Breast epithelium (tissue), 4 donors: ENCODE results near the gene INSIG1. TPM values are rescaled to one million over a fixed set of nuclear protein-coding genes. Genes with fewer than 3 reads are reported as not detected.

Experiments
- DNase-seq, 2 donors: peaks; one replicate each; pipeline ENCODE4 v3.0.0-alpha.2; 2019; ENCODE audit warnings: low spot score in 2 of 2
- H3K27ac ChIP-seq, 2 donors: fragments of 200-600 bp; sonication (generic) in 1 of 2; one replicate each; pipeline ENCODE4 v1.5.1; 2016 to 2019; ENCODE audit warnings: mild to moderate bottlenecking in 1 of 2
- H3K27me3 ChIP-seq, 2 donors: fragments of 200-600 bp; sonication (generic) in 1 of 2; one replicate each; pipeline versions ENCODE4 v1.5.1 to v1.6.0; 2017 to 2019; ENCODE audit warnings: control low read depth in 1 of 2, mild to moderate bottlenecking in 1 of 2
- H3K36me3 ChIP-seq: fragments of 200-600 bp; one replicate; pipeline ENCODE4 v1.5.1; 2019
- H3K4me1 ChIP-seq, 2 donors: fragments of 200-600 bp; sonication (generic); one replicate each; pipeline ENCODE4 v1.5.1; 2016 to 2019; ENCODE audit warnings: control low read depth in 1 of 2
- H3K4me3 ChIP-seq, 3 donors: fragments of 200-600 bp; sonication (generic); 1 replicate in 2 of 3; 2 replicates in 1 of 3; pipeline ENCODE4 v1.5.1; 2016 to 2019; ENCODE audit warnings: mild to moderate bottlenecking in 3 of 3, moderate library complexity in 2 of 3
- H3K9me3 ChIP-seq, 2 donors: fragments of 200-600 bp; sonication (generic) in 1 of 2; one replicate each; pipeline ENCODE4 v1.5.1; 2016 to 2019; ENCODE audit warnings: control low read depth in 1 of 2
- CTCF ChIP-seq, 3 donors: fragments of 450-650 bp; IDR thresholded peaks; one replicate each; pipeline ENCODE4 v1.5.1; 2016 to 2017; ENCODE audit warnings: antibody characterized with exemption in 3 of 3, mild to moderate bottlenecking in 3 of 3, moderate library complexity in 3 of 3
- POLR2A ChIP-seq: fragments of 450-650 bp; IDR thresholded peaks from one replicate; pipeline ENCODE4 v1.6.1; 2016; ENCODE audit warnings: antibody characterized with exemption, mild to moderate bottlenecking, moderate library complexity
- POLR2AphosphoS5 ChIP-seq, 3 donors: sonication (generic); formaldehyde crosslinking; IDR thresholded peaks; one replicate each; pipeline ENCODE4 v1.6.1; 2017; ENCODE audit warnings: antibody characterized with exemption in 3 of 3
- intact Hi-C: fragments of 100-400 bp; cut with DNase I; formaldehyde crosslinking; loops from one replicate; pipeline ENCODE4 v1.15.1; 2023; ENCODE audit warnings: low total_unique reads
- total RNA-seq, 3 donors: library from RNA; depleted of rRNA; stranded (reverse); fragments of >200 nt; gene quantifications; one replicate each; pipeline ENCODE4 v1.1.0, GENCODE V29; 2016

Gene INSIG1
- total RNA-seq, 3 donors from 2014 or later = 37.0 to 89.6 (median 66.0) TPM

- Histone ChIP-seq H3K4me3 (no peak overlapping the region), H3K4me1 (no peaks in the 10 kb centered on the region), H3K27me3 (no peaks in the 10 kb centered on the region), H3K9me3 (no peaks in the 10 kb centered on the region), H3K36me3 (no peaks in the 10 kb centered on the region), H3K27ac (no peak overlapping the region)
- no peak for DNase-seq
- TF ChIP-seq CTCF (IDR thresholded peaks at IDR 0.05) (no peak), POLR2A (no peak), POLR2AphosphoS5 (IDR thresholded peaks at IDR 0.05) (no peak)
- intact Hi-C loops = no loop called here
Observed at GRCh38 chr7:155318245-155318644, 20.6 kb downstream of the INSIG1 start.

GRCh38 chr7:155322530-155322929 lies 24.9 kb downstream of the INSIG1 start:
- TF ChIP-seq POLR2A (no peak), POLR2AphosphoS5 (IDR thresholded peaks at IDR 0.05) (no peak)
- no peaks in the 10 kb centered on the region for H3K36me3 ChIP-seq
- DNase-seq = no peak

GRCh38 chr7:155323001-155323638 lies 25.4 kb downstream of the INSIG1 start:
- Histone ChIP-seq H3K4me3 (no peak overlapping the region), H3K27me3 (peaks cover 0 to 12% of the 10 kb centered on the region in 2 donors), H3K27ac (no peak overlapping the region), H3K36me3 (no peaks in the 10 kb centered on the region), H3K4me1 (no peaks in the 10 kb centered on the region), H3K9me3 (no peaks in the 10 kb centered on the region)
- intact Hi-C loops = no loop called here
- DNase-seq = no peak
- no peak for TF ChIP-seq POLR2AphosphoS5 (IDR thresholded peaks at IDR 0.05)
- no peak for TF ChIP-seq CTCF (IDR thresholded peaks at IDR 0.05)
- no peak for TF ChIP-seq POLR2A

More at GRCh38 chr7:155322530-155322929, 24.9 kb downstream of the INSIG1 start:
- H3K4me3 ChIP-seq = no peak overlapping the region
- no peak overlapping the region for H3K27ac ChIP-seq
- H3K4me1 ChIP-seq = no peaks in the 10 kb centered on the region
- no peaks in the 10 kb centered on the region for H3K9me3 ChIP-seq
- peaks cover 0 to 6% of the 10 kb centered on the region in 2 donors for H3K27me3 ChIP-seq
- intact Hi-C loops = no loop called here

- no peak for DNase-seq
- H3K4me3 ChIP-seq = no peak overlapping the region
- intact Hi-C loops = no loop called here
- H3K36me3 ChIP-seq = no peaks in the 10 kb centered on the region
- H3K27ac ChIP-seq = no peak overlapping the region
- H3K27me3 ChIP-seq = peaks cover 0 to 14% of the 10 kb centered on the region in 2 donors
- TF ChIP-seq POLR2AphosphoS5 (IDR thresholded peaks at IDR 0.05) (no peak), CTCF (IDR thresholded peaks at IDR 0.05) (no peak), POLR2A (no peak)
- H3K4me1 ChIP-seq = no peaks in the 10 kb centered on the region
- no peaks in the 10 kb centered on the region for H3K9me3 ChIP-seq
Observed at GRCh38 chr7:155324012-155324917, 26.6 kb downstream of the INSIG1 start.

GRCh38 chr7:155324918-155325235 lies 27.2 kb downstream of the INSIG1 start:
- Histone ChIP-seq H3K36me3 (no peaks in the 10 kb centered on the region), H3K27ac (no peak overlapping the region), H3K4me3 (no peak overlapping the region), H3K27me3 (peaks cover 0 to 14% of the 10 kb centered on the region in 2 donors), H3K9me3 (no peaks in the 10 kb centered on the region), H3K4me1 (no peaks in the 10 kb centered on the region)
- DNase-seq = no peak
- TF ChIP-seq POLR2A = no peak
- no peak for TF ChIP-seq CTCF (IDR thresholded peaks at IDR 0.05)
- no peak for TF ChIP-seq POLR2AphosphoS5 (IDR thresholded peaks at IDR 0.05)
- intact Hi-C loops = loop anchor here (1.0 kb wide), 1 partner anchor 8 kb away; no protein-coding TSS in a partner anchor
